ENCODE data around the gene CYB5D1.

Gene CYB5D1

DNA sequence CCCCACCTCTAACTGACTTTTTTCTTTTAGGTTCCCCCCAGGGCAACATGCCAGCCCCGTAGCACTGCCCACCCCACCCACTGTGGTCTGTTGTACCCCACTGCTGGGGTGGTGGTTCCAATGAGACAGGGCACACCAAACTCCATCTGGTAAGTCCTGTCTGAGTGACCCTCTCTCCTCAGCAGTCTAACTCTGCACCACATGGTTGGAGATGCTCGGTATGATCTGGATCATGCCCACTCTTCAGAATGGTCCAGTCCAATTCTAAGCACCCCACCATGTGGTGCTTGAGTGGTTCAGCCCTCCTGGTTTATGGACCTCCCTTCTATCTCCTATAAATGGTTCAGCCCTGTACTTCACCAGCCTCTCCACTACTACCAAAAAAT lies 17.9 kb upstream of the CYB5D1 start:
- no peak overlapping the region for H3K23ac ChIP-seq (ENCODE audit: low read length in 2 of 2)
- H3K36me3 ChIP-seq (ENCODE audit: control insufficient read depth in 1 of 2, insufficient read depth in 2 of 2, low read depth in 1 of 2, low read length in 2 of 2) = peaks cover 4 to 12% of the 10 kb centered on the region in 2 experiments
- H2AFZ ChIP-seq (ENCODE audit: low read depth, low read length) = no peak overlapping the region
- peak overlapping the region; percentile 32 for H4K91ac ChIP-seq (ENCODE audit: low read length)
- H3K4ac ChIP-seq (ENCODE audit: low read depth in 1 of 2, low read length in 2 of 2) = peak overlapping the region in 1 of 2 experiments; percentile 13
- DNase-seq = peak; percentile 63
- no peak overlapping the region for H2AK5ac ChIP-seq (ENCODE audit: low read length, severe bottlenecking)
- no peak overlapping the region for H2BK120ac ChIP-seq (ENCODE audit: low read depth, low read length)
- no peak overlapping the region for H3K4me3 ChIP-seq (ENCODE audit: insufficient read depth in 1 of 2, low read depth in 1 of 2, low read length in 2 of 2)
- no peak overlapping the region for H2BK5ac ChIP-seq (ENCODE audit: low read depth, low read length, poor library complexity, severe bottlenecking)
- no peaks in the 10 kb centered on the region for H3K27me3 ChIP-seq (ENCODE audit: control insufficient read depth in 1 of 2, insufficient read depth in 1 of 2, low read length in 2 of 2)
- H3K4me1 ChIP-seq (ENCODE audit: control insufficient read depth, insufficient read depth, low read depth, low read length) = peaks cover 27% of the 10 kb centered on the region
- H3K79me1 ChIP-seq (replicated peaks; ENCODE audit: low read length, poor library complexity, severe bottlenecking) = peaks cover 12% of the 10 kb centered on the region
- no peak overlapping the region for H3K4me2 ChIP-seq (ENCODE audit: low read length, poor library complexity, severe bottlenecking)
- H4K8ac ChIP-seq (ENCODE audit: low read length) = no peak overlapping the region
- no peaks in the 10 kb centered on the region for H3K9me3 ChIP-seq (ENCODE audit: control insufficient read depth, low read length)
- WGBS = 77% methylated on average over 2 of the region's 2 CpGs
- H3K9ac ChIP-seq (ENCODE audit: low read length) = peak overlapping the region; percentile 98
- H3K18ac ChIP-seq (ENCODE audit: low read depth in 1 of 2, low read length in 2 of 2) = no peak overlapping the region
- H2BK15ac ChIP-seq (ENCODE audit: low read depth, poor library complexity, severe bottlenecking) = no peak overlapping the region
- no peak overlapping the region for H3K14ac ChIP-seq (ENCODE audit: low read length in 2 of 2)
- H3K27ac ChIP-seq (ENCODE audit: low read length, poor library complexity, severe bottlenecking) = no peak overlapping the region
- H2BK12ac ChIP-seq (ENCODE audit: low read length in 2 of 2) = no peak overlapping the region

DNA sequence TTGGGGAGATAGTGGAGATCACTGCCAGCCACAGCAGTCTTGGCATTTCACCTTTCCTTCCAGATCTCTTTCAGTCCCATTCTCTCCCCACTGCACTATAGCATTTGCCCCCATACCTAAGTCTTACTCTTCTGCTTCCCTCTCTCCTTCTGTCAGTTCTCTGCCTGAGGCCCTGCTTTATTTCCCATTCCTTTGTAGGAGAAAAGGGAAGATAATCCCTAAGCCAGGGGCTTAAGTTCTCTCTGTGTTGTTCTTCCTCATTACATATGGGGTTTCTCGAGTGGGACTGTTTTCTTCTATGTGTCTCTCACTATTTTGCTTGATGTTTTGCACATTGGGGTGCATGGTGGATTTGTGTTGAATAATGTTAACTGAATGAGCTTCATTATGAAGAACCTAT lies 17.4 kb upstream of the CYB5D1 start:
- H2AK5ac ChIP-seq (ENCODE audit: low read length, severe bottlenecking) = no peak overlapping the region
- no peak overlapping the region for H3K14ac ChIP-seq (ENCODE audit: low read length in 2 of 2)
- no peaks in the 10 kb centered on the region for H3K27me3 ChIP-seq (ENCODE audit: control insufficient read depth in 1 of 2, insufficient read depth in 1 of 2, low read length in 2 of 2)
- H3K4me1 ChIP-seq (ENCODE audit: control insufficient read depth, insufficient read depth, low read depth, low read length) = peaks cover 33% of the 10 kb centered on the region
- no peak overlapping the region for H3K18ac ChIP-seq (ENCODE audit: low read depth in 1 of 2, low read length in 2 of 2)
- no peak overlapping the region for H3K4ac ChIP-seq (ENCODE audit: low read depth in 1 of 2, low read length in 2 of 2)
- H3K79me1 ChIP-seq (replicated peaks; ENCODE audit: low read length, poor library complexity, severe bottlenecking) = peaks cover 12% of the 10 kb centered on the region
- H2AFZ ChIP-seq (ENCODE audit: low read depth, low read length) = no peak overlapping the region
- no peak overlapping the region for H3K4me3 ChIP-seq (ENCODE audit: insufficient read depth in 1 of 2, low read depth in 1 of 2, low read length in 2 of 2)
- H2BK12ac ChIP-seq (ENCODE audit: low read length in 2 of 2) = no peak overlapping the region
- WGBS = 60% methylated on average over 1 of the region's 1 CpG
- no peak overlapping the region for H2BK120ac ChIP-seq (ENCODE audit: low read depth, low read length)
- H3K9me3 ChIP-seq (ENCODE audit: control insufficient read depth, low read length) = no peaks in the 10 kb centered on the region
- H4K8ac ChIP-seq (ENCODE audit: low read length) = no peak overlapping the region
- H3K9ac ChIP-seq (ENCODE audit: low read length) = peak overlapping the region; percentile 98
- no peak overlapping the region for H3K4me2 ChIP-seq (ENCODE audit: low read length, poor library complexity, severe bottlenecking)
- H3K23ac ChIP-seq (ENCODE audit: low read length in 2 of 2) = no peak overlapping the region
- H2BK5ac ChIP-seq (ENCODE audit: low read depth, low read length, poor library complexity, severe bottlenecking) = no peak overlapping the region
- H3K27ac ChIP-seq (ENCODE audit: low read length, poor library complexity, severe bottlenecking) = no peak overlapping the region
- no peak overlapping the region for H2BK15ac ChIP-seq (ENCODE audit: low read depth, poor library complexity, severe bottlenecking)
- H4K91ac ChIP-seq (ENCODE audit: low read length) = no peak overlapping the region
- no peak for DNase-seq
- peaks cover 9 to 12% of the 10 kb centered on the region in 2 experiments for H3K36me3 ChIP-seq (ENCODE audit: control insufficient read depth in 1 of 2, insufficient read depth in 2 of 2, low read depth in 1 of 2, low read length in 2 of 2)

DNA sequence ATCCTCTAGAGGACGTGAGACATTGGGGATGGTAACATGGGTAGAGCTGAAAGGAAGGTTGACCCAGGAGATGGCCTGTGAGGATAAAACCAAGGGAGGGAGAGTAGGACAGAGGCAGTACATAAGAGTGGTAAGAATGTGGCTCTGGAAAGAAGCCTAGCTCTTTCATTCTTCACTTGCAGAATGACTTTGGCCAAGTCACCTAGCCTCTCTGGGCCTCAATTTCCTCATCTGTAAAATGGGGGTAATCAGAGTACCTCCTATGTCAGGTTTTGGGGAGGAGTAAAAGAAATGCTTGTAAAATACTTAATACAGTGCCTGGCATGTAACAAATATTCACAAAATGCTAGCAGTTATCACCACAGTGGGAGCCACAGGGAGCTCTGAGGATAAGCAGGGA lies 16.9 kb upstream of the CYB5D1 start:
- Histone ChIP-seq H3K4ac (ENCODE audit: low read depth in 1 of 2, low read length in 2 of 2) (no peak overlapping the region), H2AFZ (ENCODE audit: low read depth, low read length) (no peak overlapping the region), H3K36me3 (ENCODE audit: control insufficient read depth in 1 of 2, insufficient read depth in 2 of 2, low read depth in 1 of 2, low read length in 2 of 2) (peaks cover 14 to 15% of the 10 kb centered on the region in 2 experiments), H3K14ac (ENCODE audit: low read length in 2 of 2) (no peak overlapping the region), H3K4me2 (ENCODE audit: low read length, poor library complexity, severe bottlenecking) (no peak overlapping the region), H2BK15ac (ENCODE audit: low read depth, poor library complexity, severe bottlenecking) (no peak overlapping the region), H3K9me3 (ENCODE audit: control insufficient read depth, low read length) (no peaks in the 10 kb centered on the region), H2AK5ac (ENCODE audit: low read length, severe bottlenecking) (no peak overlapping the region), H3K27ac (ENCODE audit: low read length, poor library complexity, severe bottlenecking) (peak overlapping the region; percentile 27), H3K4me3 (ENCODE audit: insufficient read depth in 1 of 2, low read depth in 1 of 2, low read length in 2 of 2) (peak overlapping the region in 1 of 2 experiments; percentile 94), H3K18ac (ENCODE audit: low read depth in 1 of 2, low read length in 2 of 2) (peak overlapping the region in 1 of 2 experiments; percentile 8), H2BK12ac (ENCODE audit: low read length in 2 of 2) (peak overlapping the region in 1 of 2 experiments; percentile 1), H3K23ac (ENCODE audit: low read length in 2 of 2) (no peak overlapping the region), H3K4me1 (ENCODE audit: control insufficient read depth, insufficient read depth, low read depth, low read length) (peaks cover 34% of the 10 kb centered on the region), H2BK5ac (ENCODE audit: low read depth, low read length, poor library complexity, severe bottlenecking) (no peak overlapping the region), H3K9ac (ENCODE audit: low read length) (peak overlapping the region; percentile 98), H4K91ac (ENCODE audit: low read length) (no peak overlapping the region), H3K79me1 (replicated peaks; ENCODE audit: low read length, poor library complexity, severe bottlenecking) (peaks cover 15% of the 10 kb centered on the region), H3K27me3 (ENCODE audit: control insufficient read depth in 1 of 2, insufficient read depth in 1 of 2, low read length in 2 of 2) (no peaks in the 10 kb centered on the region), H2BK120ac (ENCODE audit: low read depth, low read length) (no peak overlapping the region), H4K8ac (ENCODE audit: low read length) (no peak overlapping the region)
- WGBS = 50% methylated on average over 1 of the region's 1 CpG
- DNase-seq = no peak

DNA sequence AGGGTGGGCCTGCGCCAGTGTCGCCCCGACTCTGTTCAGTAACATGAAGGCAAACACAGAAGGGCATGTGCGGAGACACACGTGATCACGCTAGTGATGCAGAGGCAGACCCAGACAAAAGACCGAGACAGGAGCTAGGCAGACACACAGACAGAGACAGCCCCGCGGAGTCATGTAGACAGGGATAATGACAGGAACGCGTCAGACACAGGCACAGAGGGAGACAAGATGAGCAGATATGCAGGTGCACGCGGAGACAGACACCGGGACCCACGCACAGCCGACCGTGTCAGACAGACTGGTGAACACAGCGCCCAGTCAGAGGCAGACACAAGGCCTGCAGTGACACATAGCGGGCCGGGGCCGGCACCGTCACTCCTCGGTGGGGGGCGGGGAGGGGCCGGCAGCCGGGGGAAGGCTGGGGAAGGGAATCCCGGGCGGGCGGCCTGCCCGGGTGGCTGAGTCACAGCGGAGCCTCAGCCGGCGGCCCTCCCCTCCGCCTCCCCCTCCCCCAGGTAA lies 16.3 kb upstream of the CYB5D1 start:
- H4K8ac ChIP-seq (ENCODE audit: low read length) = peak overlapping the region; percentile 76
- peak overlapping the region; percentile 63 for H4K91ac ChIP-seq (ENCODE audit: low read length)
- H2BK12ac ChIP-seq (ENCODE audit: low read length in 2 of 2) = peak overlapping the region; percentile 45 to 77
- H2AK5ac ChIP-seq (ENCODE audit: low read length, severe bottlenecking) = no peak overlapping the region
- no peak overlapping the region for H2BK5ac ChIP-seq (ENCODE audit: low read depth, low read length, poor library complexity, severe bottlenecking)
- peak overlapping the region; percentile 83 for H3K4me2 ChIP-seq (ENCODE audit: low read length, poor library complexity, severe bottlenecking)
- peaks cover 17 to 20% of the 10 kb centered on the region in 2 experiments for H3K36me3 ChIP-seq (ENCODE audit: control insufficient read depth in 1 of 2, insufficient read depth in 2 of 2, low read depth in 1 of 2, low read length in 2 of 2)
- peak overlapping the region; percentile 69 to 97 for H3K4ac ChIP-seq (ENCODE audit: low read depth in 1 of 2, low read length in 2 of 2)
- H3K4me1 ChIP-seq (ENCODE audit: control insufficient read depth, insufficient read depth, low read depth, low read length) = peaks cover 34% of the 10 kb centered on the region
- DNase-seq = peak; percentile 96
- peak overlapping the region; percentile 93 to 94 for H3K18ac ChIP-seq (ENCODE audit: low read depth in 1 of 2, low read length in 2 of 2)
- peak overlapping the region; percentile 98 for H3K9ac ChIP-seq (ENCODE audit: low read length)
- H3K9me3 ChIP-seq (ENCODE audit: control insufficient read depth, low read length) = no peaks in the 10 kb centered on the region
- H3K79me1 ChIP-seq (replicated peaks; ENCODE audit: low read length, poor library complexity, severe bottlenecking) = peaks cover 17% of the 10 kb centered on the region
- whole genome bisulfite sequencing = 1% methylated on average over 34 of the region's 34 CpGs
- H2BK120ac ChIP-seq (ENCODE audit: low read depth, low read length) = peak overlapping the region; percentile 66
- H2AFZ ChIP-seq (ENCODE audit: low read depth, low read length) = no peak overlapping the region
- H3K4me3 ChIP-seq (ENCODE audit: insufficient read depth in 1 of 2, low read depth in 1 of 2, low read length in 2 of 2) = peak overlapping the region; percentile 66 to 94
- peak overlapping the region; percentile 55 for H2BK15ac ChIP-seq (ENCODE audit: low read depth, poor library complexity, severe bottlenecking)
- H3K27ac ChIP-seq (ENCODE audit: low read length, poor library complexity, severe bottlenecking) = peak overlapping the region; percentile 91
- no peak overlapping the region for H3K23ac ChIP-seq (ENCODE audit: low read length in 2 of 2)
- no peaks in the 10 kb centered on the region for H3K27me3 ChIP-seq (ENCODE audit: control insufficient read depth in 1 of 2, insufficient read depth in 1 of 2, low read length in 2 of 2)
- peak overlapping the region in 1 of 2 experiments; percentile 76 for H3K14ac ChIP-seq (ENCODE audit: low read length in 2 of 2)
